WTC11 (cell line): Measurements from ENCODE around the gene LIMCH1. TPM values are rescaled to one million over a fixed set of nuclear protein-coding genes. Genes with fewer than 3 reads are reported as not detected.

Experiments
- AFF4 ChIP-seq: sonication (generic); formaldehyde crosslinking; IDR thresholded peaks from 2 replicates; pipeline ENCODE4 v1.8.1; 2023; ENCODE audit warnings: mild to moderate bottlenecking, missing genetic modification reagents, borderline replicate concordance
- ATF6 ChIP-seq: sonication (generic); formaldehyde crosslinking; IDR thresholded peaks from 2 replicates; pipeline ENCODE4 v1.8.1; 2023; ENCODE audit warnings: mild to moderate bottlenecking, missing genetic modification reagents
- CBFB ChIP-seq: sonication (generic); formaldehyde crosslinking; IDR thresholded peaks from 2 replicates; pipeline ENCODE4 v1.8.1; 2022; ENCODE audit warnings: mild to moderate bottlenecking, low read depth, missing genetic modification reagents
- CREM ChIP-seq: sonication (generic); formaldehyde crosslinking; IDR thresholded peaks from 2 replicates; pipeline ENCODE4 v1.8.1; 2022; ENCODE audit warnings: mild to moderate bottlenecking, missing genetic modification reagents, moderate library complexity
- E2F5 ChIP-seq: sonication (generic); formaldehyde crosslinking; IDR thresholded peaks from 2 replicates; pipeline ENCODE4 v1.8.1; 2022; ENCODE audit warnings: mild to moderate bottlenecking, moderate library complexity, missing genetic modification reagents
- ELF4 ChIP-seq: sonication (generic); formaldehyde crosslinking; IDR thresholded peaks from 2 replicates; pipeline ENCODE4 v1.8.1; 2022; ENCODE audit warnings: low read depth, mild to moderate bottlenecking, moderate library complexity, missing genetic modification reagents
- EMX1 ChIP-seq: fragments of 250-450 bp; sonication (Bioruptor Pico); IDR thresholded peaks from 2 replicates; pipeline ENCODE4 v1.8.0; 2021; ENCODE audit warnings: mild to moderate bottlenecking
- ESRRA ChIP-seq: sonication (generic); formaldehyde crosslinking; IDR thresholded peaks from 2 replicates; pipeline ENCODE4 v1.8.1; 2022; ENCODE audit warnings: mild to moderate bottlenecking, missing genetic modification reagents, borderline replicate concordance
- IRF1 ChIP-seq: sonication (generic); formaldehyde crosslinking; IDR thresholded peaks from 2 replicates; pipeline ENCODE4 v1.8.0; 2023; ENCODE audit warnings: missing genetic modification reagents
- IRF2 ChIP-seq: sonication (generic); formaldehyde crosslinking; IDR thresholded peaks from 2 replicates; pipeline ENCODE4 v1.8.0; 2022; ENCODE audit warnings: low read depth, missing genetic modification reagents, borderline replicate concordance
- MAX ChIP-seq: sonication (generic); formaldehyde crosslinking; IDR thresholded peaks from 2 replicates; pipeline ENCODE4 v1.8.0; 2022; ENCODE audit warnings: mild to moderate bottlenecking, missing genetic modification reagents
- MYBL2 ChIP-seq: sonication (generic); formaldehyde crosslinking; IDR thresholded peaks from 2 replicates; pipeline ENCODE4 v1.8.1; 2023; ENCODE audit warnings: mild to moderate bottlenecking, moderate library complexity, missing genetic modification reagents
- NR3C1 ChIP-seq: sonication (generic); formaldehyde crosslinking; conservative IDR thresholded peaks from 2 replicates; pipeline ENCODE4 v1.8.1; 2023; ENCODE audit warnings: low read depth, mild to moderate bottlenecking, missing genetic modification reagents
- RORB ChIP-seq: fragments of 250-450 bp; sonication (Bioruptor Pico); IDR thresholded peaks from 2 replicates; pipeline ENCODE4 v1.9.0; 2021; ENCODE audit warnings: mild to moderate bottlenecking
- SMAD3 ChIP-seq: sonication (generic); formaldehyde crosslinking; IDR thresholded peaks from 2 replicates; pipeline ENCODE4 v1.8.0; 2022; ENCODE audit warnings: missing genetic modification reagents, mild to moderate bottlenecking, borderline replicate concordance
- USF2 ChIP-seq: sonication (generic); formaldehyde crosslinking; IDR thresholded peaks from 2 replicates; pipeline ENCODE4 v1.8.1; 2023; ENCODE audit warnings: mild to moderate bottlenecking, missing genetic modification reagents, moderate library complexity
- ZNF281 ChIP-seq: sonication (generic); formaldehyde crosslinking; IDR thresholded peaks from 2 replicates; pipeline ENCODE4 v1.8.0; 2023; ENCODE audit warnings: mild to moderate bottlenecking, missing genetic modification reagents
- ZNF396 ChIP-seq: fragments of 250-450 bp; sonication (Bioruptor Pico); IDR thresholded peaks from 2 replicates; pipeline ENCODE4 v1.8.0; 2021; ENCODE audit warnings: mild to moderate bottlenecking, moderate library complexity, borderline replicate concordance
- ZNF416 ChIP-seq: fragments of 250-450 bp; sonication (Bioruptor Pico); IDR thresholded peaks from 2 replicates; pipeline ENCODE4 v1.9.0; 2021; ENCODE audit warnings: mild to moderate bottlenecking, inconsistent platforms
- ZNF425 ChIP-seq: fragments of 250-450 bp; sonication (Bioruptor Pico); conservative IDR thresholded peaks from 2 replicates; pipeline ENCODE4 v1.9.0; 2021; ENCODE audit warnings: mild to moderate bottlenecking
- ZNF512 ChIP-seq: sonication (generic); formaldehyde crosslinking; IDR thresholded peaks from 2 replicates; pipeline ENCODE4 v1.8.1; 2022; ENCODE audit warnings: missing genetic modification reagents, borderline replicate concordance
- ZNF671 ChIP-seq: fragments of 250-450 bp; sonication (Bioruptor Pico); IDR thresholded peaks from 2 replicates; pipeline ENCODE4 v1.8.0; 2021; ENCODE audit warnings: mild to moderate bottlenecking
- total RNA-seq: library from RNA; stranded (reverse); gene quantifications from 3 replicates; pipeline ENCODE4 v1.2.3, GENCODE V29; 2021

Gene LIMCH1
- total RNA-seq, 1 experiment from 2014 or later = 0.92 TPM

- TF ChIP-seq ZNF671 (no peak), CBFB (CRISPR knock-in tag) (0 out of 2 replicates have a peak, but pooled peaks have one; percentile 73), ZNF512 (CRISPR knock-in tag) (no peak), CREM (CRISPR knock-in tag) (peak; percentile 34; the same call in 1 of the 2 replicates), ATF6 (CRISPR knock-in tag) (no peak), ZNF396 (CRISPR knock-in tag) (no peak), RORB (CRISPR knock-in tag) (no peak), SMAD3 (CRISPR knock-in tag) (0 out of 2 replicates have a peak, but pooled peaks have one; percentile 76), IRF1 (CRISPR knock-in tag) (0 out of 2 replicates have a peak, but pooled peaks have one; percentile 40), ESRRA (CRISPR knock-in tag) (peak; percentile 81; the same call in 1 of the 2 replicates), ELF4 (CRISPR knock-in tag) (no peak), NR3C1 (no peak), USF2 (CRISPR knock-in tag) (peak; percentile 70), IRF2 (CRISPR knock-in tag) (no peak), ZNF425 (CRISPR knock-in tag) (no peak), EMX1 (CRISPR knock-in tag) (no peak), ZNF281 (CRISPR knock-in tag) (no peak), ZNF416 (CRISPR knock-in tag) (no peak), MAX (CRISPR knock-in tag) (peak; percentile 96), AFF4 (CRISPR knock-in tag) (peak; percentile 77; the same call in 1 of the 2 replicates), E2F5 (CRISPR knock-in tag) (peak; percentile 75), MYBL2 (CRISPR knock-in tag) (peak; percentile 68; the same call in 1 of the 2 replicates)
Measured at GRCh38 chr4:41644288-41644914, 106.4 kb downstream of the LIMCH1 start (continued).
